Astrocyte (in vitro differentiated cells and primary cell): ENCODE measurements around the gene DNMT3B.

Source experiments
- EZH2 ChIP-seq: IDR thresholded peaks from 2 replicates; pipeline ENCODE4 v1.6.1; 2012; ENCODE audit warnings: mild to moderate bottlenecking, low read length, inconsistent platforms; ENCODE audit not compliant: insufficient read depth
- TF ChIP-seq, protein P1 (sequence below): IDR thresholded peaks from 2 replicates; pipeline ENCODE4 v1.5.1; 2011; ENCODE audit warnings: low read depth, mild to moderate bottlenecking, inconsistent platforms, low read length, moderate library complexity; ENCODE audit not compliant: insufficient read depth

- TF ChIP-seq EZH2 = no peak
- TF ChIP-seq, protein P1, sequence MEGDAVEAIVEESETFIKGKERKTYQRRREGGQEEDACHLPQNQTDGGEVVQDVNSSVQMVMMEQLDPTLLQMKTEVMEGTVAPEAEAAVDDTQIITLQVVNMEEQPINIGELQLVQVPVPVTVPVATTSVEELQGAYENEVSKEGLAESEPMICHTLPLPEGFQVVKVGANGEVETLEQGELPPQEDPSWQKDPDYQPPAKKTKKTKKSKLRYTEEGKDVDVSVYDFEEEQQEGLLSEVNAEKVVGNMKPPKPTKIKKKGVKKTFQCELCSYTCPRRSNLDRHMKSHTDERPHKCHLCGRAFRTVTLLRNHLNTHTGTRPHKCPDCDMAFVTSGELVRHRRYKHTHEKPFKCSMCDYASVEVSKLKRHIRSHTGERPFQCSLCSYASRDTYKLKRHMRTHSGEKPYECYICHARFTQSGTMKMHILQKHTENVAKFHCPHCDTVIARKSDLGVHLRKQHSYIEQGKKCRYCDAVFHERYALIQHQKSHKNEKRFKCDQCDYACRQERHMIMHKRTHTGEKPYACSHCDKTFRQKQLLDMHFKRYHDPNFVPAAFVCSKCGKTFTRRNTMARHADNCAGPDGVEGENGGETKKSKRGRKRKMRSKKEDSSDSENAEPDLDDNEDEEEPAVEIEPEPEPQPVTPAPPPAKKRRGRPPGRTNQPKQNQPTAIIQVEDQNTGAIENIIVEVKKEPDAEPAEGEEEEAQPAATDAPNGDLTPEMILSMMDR = no peak
Measured at GRCh38 chr20:32737371-32738223, 24.6 kb upstream of the DNMT3B start.
